ENCODE measurements around the gene METTL22. TPM values are rescaled to one million over a fixed set of nuclear protein-coding genes. Genes with fewer than 3 reads are reported as not detected.

METTL22 gene
- total and polyA plus RNA-seq, 4 donors = 17.9 to 39.4 (median 32.4) TPM

- Histone ChIP-seq H3K4me1 (ENCODE audit: control insufficient read depth in 5 of 5, insufficient read depth in 5 of 5, low read length in 5 of 5) (peaks cover 0 to 16% (median 0%) of the 10 kb centered on the region in 5 donors), H3K36me3 (ENCODE audit: control insufficient read depth in 4 of 4, insufficient read depth in 4 of 4, low read length in 4 of 4) (no peaks in the 10 kb centered on the region), H3K4me3 (peak overlapping the region; percentile 52), H3K27me3 (ENCODE audit: control insufficient read depth in 3 of 3, insufficient read depth in 3 of 3, low read length in 2 of 3) (no peaks in the 10 kb centered on the region), H3K27ac (ENCODE audit: low read depth in 1 of 2, low read length in 1 of 2) (no peak overlapping the region), H3K9me3 (ENCODE audit: control insufficient read depth in 4 of 4, insufficient read depth in 3 of 4, low read length in 3 of 4) (no peaks in the 10 kb centered on the region), H3K9ac (ENCODE audit: insufficient read depth in 1 of 2, low read length in 2 of 2) (peak overlapping the region in 1 of 2 donors; percentile 40)
- DNase-seq (no peak), ATAC-seq (ENCODE audit: insufficient read depth, low FRiP score) (peak; percentile 24)
- 16 to 18% methylated on average over 24 of the region's 24 CpGs for WGBS, 2 donors
- TF ChIP-seq, protein P1, sequence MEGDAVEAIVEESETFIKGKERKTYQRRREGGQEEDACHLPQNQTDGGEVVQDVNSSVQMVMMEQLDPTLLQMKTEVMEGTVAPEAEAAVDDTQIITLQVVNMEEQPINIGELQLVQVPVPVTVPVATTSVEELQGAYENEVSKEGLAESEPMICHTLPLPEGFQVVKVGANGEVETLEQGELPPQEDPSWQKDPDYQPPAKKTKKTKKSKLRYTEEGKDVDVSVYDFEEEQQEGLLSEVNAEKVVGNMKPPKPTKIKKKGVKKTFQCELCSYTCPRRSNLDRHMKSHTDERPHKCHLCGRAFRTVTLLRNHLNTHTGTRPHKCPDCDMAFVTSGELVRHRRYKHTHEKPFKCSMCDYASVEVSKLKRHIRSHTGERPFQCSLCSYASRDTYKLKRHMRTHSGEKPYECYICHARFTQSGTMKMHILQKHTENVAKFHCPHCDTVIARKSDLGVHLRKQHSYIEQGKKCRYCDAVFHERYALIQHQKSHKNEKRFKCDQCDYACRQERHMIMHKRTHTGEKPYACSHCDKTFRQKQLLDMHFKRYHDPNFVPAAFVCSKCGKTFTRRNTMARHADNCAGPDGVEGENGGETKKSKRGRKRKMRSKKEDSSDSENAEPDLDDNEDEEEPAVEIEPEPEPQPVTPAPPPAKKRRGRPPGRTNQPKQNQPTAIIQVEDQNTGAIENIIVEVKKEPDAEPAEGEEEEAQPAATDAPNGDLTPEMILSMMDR (IDR thresholded peaks at IDR 0.05; ENCODE audit: control extremely low read depth, extremely low read depth) = no peak
These were observed 52.3 kb downstream of the METTL22 start for GRCh38 chr16:8673611-8674412.

- Histone ChIP-seq H3K27me3 (ENCODE audit: control insufficient read depth in 3 of 3, insufficient read depth in 3 of 3, low read length in 2 of 3) (no peaks in the 10 kb centered on the region), H3K9me3 (ENCODE audit: control insufficient read depth in 4 of 4, insufficient read depth in 3 of 4, low read length in 3 of 4) (peaks cover 0 to under 1% (median under 1%) of the 10 kb centered on the region in 4 donors), H3K36me3 (ENCODE audit: control insufficient read depth in 4 of 4, insufficient read depth in 4 of 4, low read length in 4 of 4) (no peaks in the 10 kb centered on the region), H3K27ac (ENCODE audit: low read depth in 1 of 2, low read length in 1 of 2) (peak within 1 kb of the TSS in 1 of 2 donors; percentile 30), H3K4me1 (ENCODE audit: control insufficient read depth in 5 of 5, insufficient read depth in 5 of 5, low read length in 5 of 5) (peaks cover 0 to 16% (median 0%) of the 10 kb centered on the region in 5 donors), H3K9ac (ENCODE audit: insufficient read depth in 1 of 2, low read length in 2 of 2) (peak within 1 kb of the TSS in 1 of 2 donors; percentile 40), H3K4me3 (peak within 1 kb of the TSS; percentile 72)
- 3% methylated on average over 43 to 49 of the region's 49 CpGs for WGBS, 2 donors
- ATAC-seq (ENCODE audit: insufficient read depth, low FRiP score) = peak; percentile 100
- peak; percentile 87 to 92 (median 89) for DNase-seq
- TF ChIP-seq, protein P1 (IDR thresholded peaks at IDR 0.05; ENCODE audit: control extremely low read depth, extremely low read depth) = no peak
These were observed 53.0 kb downstream of the METTL22 start, which contains the start of gene ABAT for GRCh38 chr16:8674413-8675022. Gene ABAT, plus strand, starts transcription at chr16:8674617. Its CDS starts 61,123 bp downstream, at chr16:8735740.

GRCh38 chr16:8675183-8676159 is 54.0 kb downstream of the METTL22 start:
- WGBS, 2 donors = 75 to 76% methylated on average over 13 of the region's 13 CpGs
- TF ChIP-seq, protein P1 (IDR thresholded peaks at IDR 0.05; ENCODE audit: control extremely low read depth, extremely low read depth) = no peak
- DNase-seq (peak; percentile 29 to 50 (median 33)), ATAC-seq (ENCODE audit: insufficient read depth, low FRiP score) (no peak)
- Histone ChIP-seq H3K9me3 (ENCODE audit: control insufficient read depth in 4 of 4, insufficient read depth in 3 of 4, low read length in 3 of 4) (peaks cover 0 to 7% (median 1%) of the 10 kb centered on the region in 4 donors), H3K27me3 (ENCODE audit: control insufficient read depth in 3 of 3, insufficient read depth in 3 of 3, low read length in 2 of 3) (no peaks in the 10 kb centered on the region), H3K27ac (ENCODE audit: low read depth in 1 of 2, low read length in 1 of 2) (no peak overlapping the region), H3K4me3 (no peak overlapping the region), H3K4me1 (ENCODE audit: control insufficient read depth in 5 of 5, insufficient read depth in 5 of 5, low read length in 5 of 5) (peaks cover 0 to 16% (median 0%) of the 10 kb centered on the region in 5 donors), H3K36me3 (ENCODE audit: control insufficient read depth in 4 of 4, insufficient read depth in 4 of 4, low read length in 4 of 4) (no peaks in the 10 kb centered on the region), H3K9ac (ENCODE audit: insufficient read depth in 1 of 2, low read length in 2 of 2) (no peak overlapping the region)
